ENCODE data around the gene VWA1. TPM values are rescaled to one million over a fixed set of nuclear protein-coding genes. Genes with fewer than 3 reads are reported as not detected.
"Not testable (repeated sequence)": the region's sequence is repeated elsewhere in the genome, so short reads cannot be mapped to it uniquely, and the experiment has no call there.

Gene VWA1
- total RNA-seq, 2 experiments from 2014 or later = 0.36 to 0.85 TPM

DNA sequence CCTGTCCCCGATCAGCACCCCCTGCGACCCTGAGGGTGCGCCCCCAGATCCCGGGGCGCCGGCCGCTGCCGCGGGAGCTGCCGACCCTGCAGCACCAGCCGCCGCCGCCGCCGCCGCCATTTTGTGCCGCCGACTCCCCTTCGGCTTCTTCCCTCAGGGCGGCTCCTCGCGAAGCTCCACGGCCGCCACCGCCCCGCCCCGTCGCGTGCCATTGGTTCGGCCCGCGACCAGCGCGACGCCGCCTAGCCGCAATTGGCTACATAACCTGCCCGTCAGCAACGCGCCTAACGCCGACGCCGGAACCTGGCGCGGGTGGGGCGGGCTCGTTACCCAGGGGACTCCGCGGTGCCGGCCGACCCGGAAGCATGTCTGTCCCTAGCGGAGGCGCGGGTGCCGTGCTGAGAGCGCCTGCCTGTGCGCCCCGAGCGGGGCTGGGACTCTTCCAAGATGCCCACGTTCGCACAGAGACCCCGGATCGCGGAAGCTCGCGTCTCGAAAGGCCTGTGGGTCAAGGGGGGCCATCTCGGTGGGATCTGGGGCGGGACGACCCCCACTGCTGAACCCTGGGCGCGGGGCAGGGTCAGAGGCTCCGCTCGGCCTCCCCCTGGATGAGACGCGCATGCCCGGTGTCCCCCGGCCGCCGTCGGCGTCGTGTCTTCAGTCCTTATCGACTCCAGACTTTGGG lies 36.2 kb upstream of the VWA1 start, which contains the start of gene CCNL2:
CCNL2 (minus strand) TSS at position 149 of the 685 bp plus-strand sequence; CDS start at position 120, 29 bp downstream.
- peak; percentile 97 for ATAC-seq (ENCODE audit: low read depth)
- H3K9me3 Mint-ChIP-seq = no peaks in the 10 kb centered on the region
- peak; percentile 100 for DNase-seq
- peaks cover 29% of the 10 kb centered on the region for H3K4me1 Mint-ChIP-seq
- H3K27me3 Mint-ChIP-seq = no peaks in the 10 kb centered on the region
- peak within 1 kb of the TSS; percentile 87 for H3K27ac Mint-ChIP-seq
- POLR2A ChIA-PET = interaction anchor here (0.6 to 2.8 kb wide), 20 partner anchors 8 to 251 kb away, joined by 3 to 45 read pairs (median 4); partner anchors contain the start of genes ATAD3A, AURKAIP1, MRPL20 and UBE2J2
- peaks cover 20% of the 10 kb centered on the region for H3K36me3 Mint-ChIP-seq
- H3K4me3 Mint-ChIP-seq = peak within 1 kb of the TSS; percentile 89

DNA sequence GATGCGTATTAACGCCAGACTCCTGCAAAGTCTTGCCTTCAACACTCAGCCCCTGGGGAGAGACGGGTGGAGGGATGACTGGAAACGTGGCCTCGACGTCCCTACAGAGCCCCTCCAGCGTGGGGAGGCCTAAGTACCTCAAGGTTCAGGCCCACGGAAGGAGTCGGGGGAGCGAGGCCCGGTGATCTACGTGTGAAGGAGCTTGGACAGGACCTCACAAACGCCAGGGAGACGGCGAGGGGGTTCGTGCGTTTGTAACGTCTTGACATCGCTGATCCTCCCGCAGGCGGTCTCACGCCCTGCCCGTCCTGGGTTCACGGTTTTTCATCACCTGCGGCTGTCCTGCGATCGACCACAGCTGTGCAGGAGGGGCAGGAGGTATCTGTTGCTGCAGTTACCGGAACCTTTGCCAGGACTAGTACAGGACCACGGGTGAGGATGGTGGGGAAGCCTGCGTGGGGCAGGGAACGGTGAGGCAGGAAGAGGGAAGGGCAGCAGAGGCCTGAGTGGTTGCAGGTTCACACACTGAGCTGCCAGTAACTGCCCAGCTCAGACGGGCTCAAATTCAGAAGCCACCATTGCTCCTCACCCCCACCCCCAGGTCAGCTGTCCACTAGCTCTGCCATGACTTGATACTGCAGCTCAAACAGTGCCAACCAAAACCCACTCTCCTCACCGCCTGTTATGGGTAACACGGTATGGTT lies 35.5 kb upstream of the VWA1 start:
- H3K27me3 Mint-ChIP-seq = no peaks in the 10 kb centered on the region
- H3K27ac Mint-ChIP-seq = peak overlapping the region; percentile 87
- peaks cover 21% of the 10 kb centered on the region for H3K36me3 Mint-ChIP-seq
- H3K4me3 Mint-ChIP-seq = peak overlapping the region; percentile 89
- POLR2A ChIA-PET = interaction anchor here (0.6 to 2.8 kb wide), 9 partner anchors 17 to 214 kb away, joined by 3 to 45 read pairs (median 4); partner anchors contain the start of genes ATAD3A, AURKAIP1 and UBE2J2
- H3K4me1 Mint-ChIP-seq = peaks cover 29% of the 10 kb centered on the region
- DNase-seq (peak; percentile 52), ATAC-seq (ENCODE audit: low read depth) (peak; percentile 1)
- H3K9me3 Mint-ChIP-seq = no peaks in the 10 kb centered on the region

DNA sequence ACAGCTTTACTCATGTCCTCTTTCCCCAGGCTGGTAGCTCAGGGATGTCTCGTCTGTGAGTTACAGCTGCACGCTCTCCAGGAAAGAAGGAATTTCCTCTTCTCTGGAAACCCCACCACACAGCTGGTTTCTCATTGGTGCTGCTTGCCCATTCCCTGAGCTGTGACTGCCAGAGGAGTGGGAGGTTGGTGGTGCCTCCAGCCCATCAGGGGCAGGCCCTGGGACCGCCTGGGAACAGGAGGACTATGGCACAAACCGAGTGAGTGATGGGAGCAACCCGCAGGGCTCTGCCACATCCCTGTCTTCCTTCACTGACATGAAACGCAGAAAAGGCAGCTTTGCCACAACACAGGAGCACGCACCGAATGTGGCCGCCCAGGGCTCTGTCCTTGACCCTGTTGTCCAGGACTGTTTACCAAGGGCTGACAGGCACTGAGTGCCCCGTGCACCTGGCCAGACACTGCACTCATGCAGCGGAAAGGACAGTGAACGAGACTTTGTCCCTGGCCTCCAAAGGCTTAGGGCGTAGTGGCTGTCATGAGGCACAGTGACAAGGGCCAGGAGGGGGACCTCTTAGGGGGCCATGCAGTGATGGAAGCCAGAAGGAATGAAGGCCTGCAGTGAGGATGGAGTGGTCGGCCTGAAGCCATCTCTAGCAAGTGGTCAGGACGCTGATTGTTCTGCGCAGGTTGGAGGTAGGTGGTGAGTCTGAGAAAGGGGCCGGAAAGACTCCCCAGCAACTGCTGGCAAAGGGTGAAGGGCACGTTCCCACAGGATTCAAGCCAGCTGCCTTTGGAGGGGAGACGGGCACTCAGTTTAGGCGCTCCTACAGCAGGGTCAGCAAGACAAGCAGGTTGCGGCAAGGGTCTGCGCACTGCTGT lies 34.7 kb upstream of the VWA1 start:
- POLR2A ChIA-PET = interaction anchor here (0.6 to 2.8 kb wide), 3 partner anchors 26 to 103 kb away, joined by 3 to 45 read pairs (median 3); partner anchors contain the start of gene AURKAIP1
- ATAC-seq (ENCODE audit: low read depth) = no peak
- H3K36me3 Mint-ChIP-seq = peaks cover 22% of the 10 kb centered on the region
- H3K4me1 Mint-ChIP-seq = peaks cover 29% of the 10 kb centered on the region
- H3K9me3 Mint-ChIP-seq = no peaks in the 10 kb centered on the region
- no peak for DNase-seq
- H3K27me3 Mint-ChIP-seq = no peaks in the 10 kb centered on the region
- H3K4me3 Mint-ChIP-seq = peak overlapping the region; percentile 89
- H3K27ac Mint-ChIP-seq = peak overlapping the region; percentile 87

DNA sequence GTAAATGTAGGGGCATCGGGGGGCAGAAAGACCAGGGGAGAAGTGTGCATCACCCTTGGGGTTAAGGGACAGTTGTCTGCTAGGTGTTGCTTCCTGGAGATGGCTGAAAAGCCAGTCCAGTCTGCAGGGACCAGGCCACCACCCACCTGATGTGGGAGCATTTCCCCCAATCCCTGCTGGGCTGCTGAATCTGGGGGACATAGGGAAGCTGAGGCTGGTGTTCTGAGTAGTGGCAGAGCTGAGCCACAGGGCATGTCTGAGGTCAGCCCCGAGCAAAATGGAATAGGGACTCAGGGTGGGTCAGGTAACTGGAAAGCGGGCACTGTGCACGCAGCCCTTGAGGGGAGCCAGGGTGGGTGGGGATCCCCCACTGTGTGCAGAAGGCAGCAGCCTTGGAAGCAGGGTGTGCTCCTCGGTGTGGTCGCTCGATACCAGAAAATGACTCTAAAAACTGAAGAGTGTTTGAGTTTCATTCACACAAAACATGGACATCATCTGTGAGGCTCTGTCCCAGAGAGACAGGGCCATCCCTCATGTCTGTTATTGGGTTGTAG lies 34.0 kb upstream of the VWA1 start:
- H3K9me3 Mint-ChIP-seq = no peaks in the 10 kb centered on the region
- H3K27ac Mint-ChIP-seq = peak overlapping the region; percentile 55
- H3K36me3 Mint-ChIP-seq = peaks cover 22% of the 10 kb centered on the region
- H3K4me3 Mint-ChIP-seq = peak overlapping the region; percentile 37
- H3K4me1 Mint-ChIP-seq = peaks cover 33% of the 10 kb centered on the region
- DNase-seq (no peak), ATAC-seq (ENCODE audit: low read depth) (no peak)
- H3K27me3 Mint-ChIP-seq = no peaks in the 10 kb centered on the region
- POLR2A ChIA-PET = no interaction called here

DNA sequence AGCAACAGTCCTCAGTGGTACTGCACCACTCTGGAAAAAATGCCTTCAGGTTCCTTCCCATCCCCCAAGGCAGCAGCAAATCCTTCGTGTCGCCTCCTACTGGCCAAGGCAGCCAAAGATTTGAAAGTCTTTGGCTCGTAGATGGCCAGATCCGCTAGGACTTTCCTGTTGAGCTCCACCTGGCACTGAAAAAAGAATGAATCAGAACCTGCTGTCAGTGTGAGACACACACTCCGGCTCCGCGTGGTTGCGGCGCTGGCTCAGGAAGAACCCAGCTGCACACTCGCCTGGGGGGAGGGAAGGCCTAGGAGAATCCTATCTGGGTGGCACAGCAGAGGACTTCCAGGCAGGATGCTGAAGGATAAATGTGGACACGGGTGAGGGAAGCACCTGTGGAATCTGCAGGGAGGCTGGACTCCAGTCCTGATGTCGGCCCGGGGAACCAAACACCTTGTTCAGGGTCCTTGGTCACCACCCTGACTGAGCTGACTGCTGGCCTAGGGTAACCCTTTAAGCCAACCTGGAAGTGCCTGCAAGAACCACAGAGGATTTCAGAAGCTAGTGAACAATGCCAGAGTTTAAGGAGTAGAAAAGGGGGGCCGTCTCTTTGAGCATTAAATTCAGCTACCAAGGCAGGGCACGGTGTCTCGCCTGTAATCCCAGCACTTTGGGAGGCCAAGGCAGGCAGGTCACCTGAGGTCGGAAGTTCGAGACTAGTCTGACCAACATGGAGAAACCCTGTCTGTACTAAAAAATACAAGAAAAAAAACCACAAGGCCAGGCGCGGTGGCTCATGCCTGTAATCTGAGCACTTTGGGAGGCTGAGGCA lies 33.2 kb upstream of the VWA1 start:
- H3K36me3 Mint-ChIP-seq = peaks cover 22% of the 10 kb centered on the region
- peak overlapping the region; percentile 37 for H3K4me3 Mint-ChIP-seq
- H3K4me1 Mint-ChIP-seq = peaks cover 34% of the 10 kb centered on the region
- peak overlapping the region; percentile 42 for H3K27ac Mint-ChIP-seq
- DNase-seq (no peak), ATAC-seq (ENCODE audit: low read depth) (no peak)
- H3K27me3 Mint-ChIP-seq = no peaks in the 10 kb centered on the region
- POLR2A ChIA-PET = interaction anchor here (1.0 kb wide), 1 partner anchor 27 kb away, joined by 5 read pairs; the partner anchor contains the start of gene AURKAIP1
- no peaks in the 10 kb centered on the region for H3K9me3 Mint-ChIP-seq

DNA sequence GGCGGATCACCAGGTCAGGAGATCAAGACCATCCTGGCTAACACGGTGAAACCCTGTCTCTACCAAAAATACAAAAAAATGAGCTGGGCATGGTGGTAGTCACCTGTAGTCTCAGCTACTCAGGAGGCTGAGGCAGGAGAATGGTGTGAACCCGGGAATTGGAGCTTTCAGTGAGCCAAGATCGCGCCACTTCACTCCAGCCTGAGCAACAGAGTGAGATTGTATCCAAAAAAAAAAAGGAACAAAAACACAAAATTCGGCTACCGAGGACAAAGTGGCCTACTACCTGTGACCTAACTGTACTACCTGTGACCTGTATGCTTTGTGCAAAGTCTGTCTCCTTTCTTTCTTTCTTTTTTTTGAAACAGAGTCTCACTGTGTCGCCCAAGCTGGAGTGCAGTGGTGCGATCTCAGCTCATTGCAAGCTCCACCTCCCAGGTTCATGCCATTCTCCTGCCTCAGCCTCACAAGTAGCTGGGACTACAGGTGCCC lies 32.5 kb upstream of the VWA1 start:
- ATAC-seq (ENCODE audit: low read depth); DNase-seq; H3K27ac Mint-ChIP-seq; H3K9me3 Mint-ChIP-seq; H3K27me3 Mint-ChIP-seq; H3K4me3 Mint-ChIP-seq: not testable (repeated sequence)
- Mint-ChIP-seq H3K36me3 (peaks cover 22% of the 10 kb centered on the region), H3K4me1 (peaks cover 31% of the 10 kb centered on the region)
- POLR2A ChIA-PET = interaction anchor here (0.6 to 1.0 kb wide), 2 partner anchors 28 to 167 kb away, joined by 4 to 5 read pairs; partner anchors contain the start of gene AURKAIP1

DNA sequence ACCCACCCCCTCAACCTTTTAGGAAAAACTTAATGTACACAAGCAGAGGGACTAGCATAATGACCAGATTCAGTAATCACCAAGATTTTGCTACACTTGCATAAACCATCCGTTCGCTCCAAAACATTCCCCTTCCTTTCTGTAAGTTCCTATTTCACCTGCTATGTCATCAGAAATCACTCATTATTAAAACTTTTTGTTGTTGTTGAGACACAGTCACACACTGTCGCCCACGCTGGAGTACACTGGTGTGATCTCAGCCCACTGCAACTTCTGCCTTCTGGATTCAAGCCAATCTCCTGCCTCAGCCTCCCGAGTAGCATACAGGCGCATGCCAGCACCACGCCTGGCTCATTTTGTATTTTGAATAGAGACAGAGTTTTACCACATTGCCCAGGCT lies 31.8 kb upstream of the VWA1 start:
- Mint-ChIP-seq H3K9me3 (no peaks in the 10 kb centered on the region), H3K36me3 (peaks cover 18% of the 10 kb centered on the region), H3K27ac (peak overlapping the region; percentile 26), H3K27me3 (no peaks in the 10 kb centered on the region), H3K4me1 (peaks cover 31% of the 10 kb centered on the region), H3K4me3 (no peak overlapping the region)
- POLR2A ChIA-PET = interaction anchor here (0.6 kb wide), 1 partner anchor 166 kb away, joined by 4 read pairs; no protein-coding TSS in a partner anchor
- DNase-seq = no peak
- no peak for ATAC-seq (ENCODE audit: low read depth)

DNA sequence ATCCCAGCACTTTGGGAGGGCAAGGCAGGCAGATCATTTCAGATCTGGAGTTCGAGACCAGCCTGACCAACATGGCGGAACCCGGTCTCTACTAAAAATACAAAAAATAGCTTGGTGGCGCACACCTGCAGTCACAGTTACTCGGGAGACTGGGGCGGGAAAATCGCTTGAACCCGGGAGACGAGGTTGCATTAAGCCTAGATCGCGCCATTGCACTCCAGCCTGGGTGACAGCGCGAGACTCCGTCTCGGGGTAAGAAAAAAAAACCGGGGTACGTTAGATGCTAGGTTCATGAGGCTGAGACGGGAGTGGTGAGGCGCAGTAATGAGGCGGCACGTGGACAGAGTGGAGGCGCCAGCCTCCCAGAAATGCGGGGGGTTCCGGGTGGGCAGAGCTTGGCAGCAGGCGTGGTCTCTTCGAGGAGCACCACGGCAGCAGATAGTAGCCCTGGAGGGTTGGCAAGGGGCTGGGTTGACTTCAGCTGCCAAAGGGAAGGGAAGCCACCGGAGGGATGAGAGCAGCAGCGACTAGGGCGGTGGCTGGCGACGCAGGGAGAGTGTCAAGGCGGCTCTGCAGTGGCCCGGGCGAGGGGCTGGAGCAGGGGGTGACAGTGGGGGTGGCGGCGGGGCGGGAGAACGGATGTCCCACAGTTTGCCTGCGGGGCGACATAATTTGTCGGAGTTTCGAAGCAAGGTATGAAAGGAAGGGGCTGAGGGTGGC lies 29.2 kb upstream of the VWA1 start:
- H3K36me3 Mint-ChIP-seq = peaks cover 13% of the 10 kb centered on the region
- H3K9me3 Mint-ChIP-seq = no peaks in the 10 kb centered on the region
- POLR2A ChIA-PET = interaction anchor here (1.0 to 4.5 kb wide), 6 partner anchors 8 to 32 kb away, joined by 3 to 32 read pairs (median 4); partner anchors contain the start of genes AURKAIP1 and CCNL2
- peaks cover 23% of the 10 kb centered on the region for H3K4me1 Mint-ChIP-seq
- ATAC-seq (ENCODE audit: low read depth) (no peak), DNase-seq (no peak)
- no peaks in the 10 kb centered on the region for H3K27me3 Mint-ChIP-seq
- H3K4me3 Mint-ChIP-seq = peak overlapping the region; percentile 93
- peak overlapping the region; percentile 95 for H3K27ac Mint-ChIP-seq

DNA sequence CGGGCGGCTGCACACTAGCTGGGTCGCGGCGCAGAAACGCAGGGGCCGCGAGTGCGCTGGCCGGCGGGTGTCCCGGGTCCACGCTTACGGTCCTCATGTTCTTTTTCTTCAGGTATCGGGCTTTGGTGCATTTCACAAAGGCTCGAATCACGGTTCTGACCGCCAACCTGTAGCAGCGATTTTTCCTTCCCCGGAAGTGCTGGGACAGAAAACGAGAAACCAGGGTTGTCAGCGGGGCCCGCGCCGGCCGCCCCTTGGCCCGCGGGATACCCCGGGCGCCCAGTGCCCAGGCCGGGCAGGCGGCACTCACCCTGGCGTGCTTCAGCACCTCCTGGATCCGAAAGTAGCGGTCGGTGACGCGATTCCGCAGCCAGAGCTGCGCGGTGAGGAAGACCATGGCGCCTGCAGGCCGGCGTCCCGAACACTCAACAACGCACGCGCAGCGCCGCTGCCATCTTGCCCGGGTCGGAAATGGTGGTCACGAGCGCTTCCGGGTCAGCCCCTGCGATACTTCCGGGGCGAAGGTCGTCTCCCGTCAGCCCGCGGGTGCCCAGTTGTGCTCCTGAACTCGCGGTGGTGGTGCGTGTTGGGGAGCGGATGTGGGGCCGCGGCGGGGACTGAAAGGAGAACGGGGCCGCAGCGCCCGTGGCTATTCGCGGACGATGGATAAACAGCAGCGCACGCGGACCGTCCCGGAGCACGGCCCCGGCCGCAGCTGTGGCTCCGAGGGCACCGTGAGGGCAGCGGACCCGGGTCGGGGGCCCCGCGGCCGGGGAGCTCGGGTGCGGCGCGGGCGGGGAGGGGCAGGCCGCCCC lies 28.5 kb upstream of the VWA1 start, which contains the start of gene MRPL20:
MRPL20 (minus strand) TSS at position 473 of the 815 bp plus-strand sequence; CDS start at position 397, 76 bp downstream.
- Mint-ChIP-seq H3K36me3 (peaks cover 13% of the 10 kb centered on the region), H3K9me3 (no peaks in the 10 kb centered on the region), H3K4me1 (peaks cover 23% of the 10 kb centered on the region), H3K4me3 (peak within 1 kb of the TSS; percentile 93), H3K27ac (peak within 1 kb of the TSS; percentile 95), H3K27me3 (no peaks in the 10 kb centered on the region)
- peak; percentile 94 for ATAC-seq (ENCODE audit: low read depth)
- POLR2A ChIA-PET = interaction anchor here (0.9 to 4.5 kb wide), 13 partner anchors 9 to 209 kb away, joined by 3 to 32 read pairs (median 4); partner anchors contain the start of genes ANKRD65, AURKAIP1, CCNL2 and MIB2
- DNase-seq = peak; percentile 95

DNA sequence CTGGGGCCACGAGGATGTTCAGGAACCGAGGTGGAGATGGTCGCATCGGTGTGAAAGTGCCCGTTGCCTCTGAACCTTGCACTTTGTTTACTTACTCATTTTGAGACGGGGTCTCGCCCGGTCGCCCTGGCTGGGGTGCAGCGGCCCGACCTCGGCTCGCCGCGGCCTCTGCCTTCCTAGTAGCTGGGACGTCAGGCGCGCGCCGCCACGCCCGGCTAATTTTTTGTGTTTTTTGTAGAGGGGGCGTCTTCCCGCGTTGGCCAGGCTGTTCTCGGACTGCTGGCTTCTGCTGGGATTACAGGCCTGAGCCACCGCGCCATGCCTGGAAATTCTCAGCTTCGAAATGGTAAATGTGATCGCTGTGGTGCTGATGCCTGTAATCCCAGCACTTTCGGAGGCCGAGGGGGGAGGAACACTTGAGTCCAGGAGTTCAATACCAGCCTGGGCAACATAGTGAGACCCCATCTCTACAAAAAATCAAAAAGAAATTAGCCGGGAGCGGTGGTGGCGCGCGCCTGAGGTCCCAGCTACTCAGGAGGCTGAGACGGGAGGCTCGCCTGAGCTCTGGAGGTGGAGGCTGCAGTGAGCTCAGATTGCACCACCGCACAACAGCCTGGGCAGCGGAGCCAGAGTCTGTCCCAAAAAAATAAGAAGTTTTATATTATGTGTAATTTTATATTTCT lies 27.7 kb upstream of the VWA1 start:
- POLR2A ChIA-PET = interaction anchor here (0.9 to 4.5 kb wide), 12 partner anchors 9 to 208 kb away, joined by 3 to 32 read pairs (median 4); partner anchors contain the start of genes ANKRD65, AURKAIP1, CCNL2 and MIB2
- Mint-ChIP-seq H3K4me1 (peaks cover 23% of the 10 kb centered on the region), H3K27ac (peak overlapping the region; percentile 88), H3K27me3 (no peaks in the 10 kb centered on the region), H3K36me3 (peaks cover 13% of the 10 kb centered on the region), H3K4me3 (peak overlapping the region; percentile 89), H3K9me3 (no peaks in the 10 kb centered on the region)
- DNase-seq = no peak
- peak; percentile 25 for ATAC-seq (ENCODE audit: low read depth)

Data from activated naive CD8-positive, alpha-beta T cell treated with anti-CD3 and anti-CD28 coated beads, Interleukin-2, amount 10 ng/mL, durations not matched to agents 7 days and 5 days (primary cell).